ENCODE results near the gene LAMP2.
"Not testable (repeated sequence)": the region's sequence is repeated elsewhere in the genome, so short reads cannot be mapped to it uniquely, and the experiment has no call there.

The LAMP2 gene

DNA sequence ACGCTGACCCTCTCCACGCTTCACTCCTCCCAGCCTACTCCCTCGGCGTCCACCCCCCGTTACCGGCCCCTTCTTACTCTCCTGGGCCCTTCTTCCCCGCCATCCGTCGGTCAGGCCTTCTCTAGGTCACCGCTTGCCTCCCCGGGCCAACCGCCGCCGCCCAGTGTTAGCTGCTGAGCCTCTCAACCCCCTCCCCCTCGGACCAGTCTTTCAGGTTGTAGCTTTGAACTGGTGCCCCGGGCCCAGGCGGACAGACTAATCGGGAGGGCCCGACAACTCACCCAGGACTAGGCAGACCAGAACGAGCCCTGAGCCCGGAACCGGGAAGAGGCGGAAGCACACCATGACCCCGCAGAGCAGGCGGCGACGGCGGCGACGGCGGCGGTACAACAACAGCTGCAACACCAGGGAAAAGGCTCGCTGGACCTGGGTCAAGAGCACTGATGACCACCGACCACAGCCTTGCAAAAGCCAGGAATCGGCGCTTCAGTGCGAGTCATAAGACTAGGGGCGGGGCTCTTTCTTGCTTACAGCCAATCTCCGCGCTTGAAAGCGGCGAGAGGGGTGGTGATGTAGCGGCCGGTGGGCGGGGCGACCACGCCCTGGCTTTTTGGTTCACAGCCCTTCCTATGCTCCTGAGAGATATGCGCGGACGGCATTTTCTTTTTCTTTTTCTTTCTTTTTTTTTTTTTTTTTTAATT, at the start of gene LAMP2:
Gene LAMP2 (minus strand): TSS at position 472 of the 701 bp plus-strand sequence. CDS start 127 bp downstream, at position 345.
- H3K4me1 ChIP-seq (ENCODE audit: insufficient read depth, low read length), result no peaks in the 10 kb centered on the region
- H3K9ac ChIP-seq (ENCODE audit: low read length), result peak within 1 kb of the TSS; percentile 70
- H3K9me3 ChIP-seq (ENCODE audit: low read length), result no peaks in the 10 kb centered on the region
- H3K4me3 ChIP-seq (ENCODE audit: low read depth in 1 of 2, low read length in 2 of 2), result peak within 1 kb of the TSS; percentile 63 to 91
- peak within 1 kb of the TSS; percentile 90 for H3K27ac ChIP-seq (ENCODE audit: low read depth, low read length)
- H3K36me3 ChIP-seq (ENCODE audit: insufficient read depth, low read length), result no peaks in the 10 kb centered on the region
- H3K27me3 ChIP-seq (ENCODE audit: control insufficient read depth in 1 of 2, insufficient read depth in 2 of 2, low read length in 2 of 2), result no peaks in the 10 kb centered on the region

- Histone ChIP-seq H3K36me3 (ENCODE audit: insufficient read depth, low read length) (no peaks in the 10 kb centered on the region), H3K4me3 (ENCODE audit: low read depth in 1 of 2, low read length in 2 of 2) (no peak overlapping the region), H3K27me3 (ENCODE audit: control insufficient read depth in 1 of 2, insufficient read depth in 2 of 2, low read length in 2 of 2) (no peaks in the 10 kb centered on the region), H3K27ac (ENCODE audit: low read depth, low read length) (no peak overlapping the region), H3K4me1 (ENCODE audit: insufficient read depth, low read length) (no peaks in the 10 kb centered on the region), H3K9ac (ENCODE audit: low read length) (no peak overlapping the region), H3K9me3 (ENCODE audit: low read length) (no peaks in the 10 kb centered on the region)
These were observed 48.8 kb upstream of the LAMP2 start for GRCh38 chrX:120517936-120518335.

DNA sequence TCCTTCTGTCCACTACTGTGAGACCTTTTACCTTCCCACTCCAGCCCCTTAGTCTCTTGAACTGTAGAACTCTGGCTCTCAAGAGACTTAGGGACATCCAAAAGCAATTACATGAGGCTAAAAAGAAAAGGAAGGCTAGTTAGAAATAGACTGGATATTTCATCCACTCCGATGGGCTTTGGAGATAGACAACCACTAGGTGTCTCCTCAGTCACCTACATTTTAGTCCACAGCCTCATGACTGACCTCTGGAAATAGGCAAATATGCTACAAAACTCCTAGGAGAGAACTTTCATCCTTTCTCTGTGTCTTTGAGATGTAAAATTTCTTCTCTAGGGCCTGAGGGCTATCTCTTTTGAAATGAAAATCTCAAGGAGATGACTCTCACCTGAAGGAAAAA, 45.1 kb upstream of the LAMP2 start:
- Histone ChIP-seq H3K27ac (ENCODE audit: low read depth, low read length) (no peak overlapping the region), H3K9ac (ENCODE audit: low read length) (no peak overlapping the region)

GRCh38 chrX:120512627-120513026, 43.5 kb upstream of the LAMP2 start:
- H3K4me1 ChIP-seq (ENCODE audit: insufficient read depth, low read length), result no peaks in the 10 kb centered on the region
- no peak overlapping the region for H3K27ac ChIP-seq (ENCODE audit: low read depth, low read length)
- H3K9ac ChIP-seq (ENCODE audit: low read length), result no peak overlapping the region
- no peak overlapping the region for H3K4me3 ChIP-seq (ENCODE audit: low read depth in 1 of 2, low read length in 2 of 2)
- no peaks in the 10 kb centered on the region for H3K9me3 ChIP-seq (ENCODE audit: low read length)
- H3K36me3 ChIP-seq (ENCODE audit: insufficient read depth, low read length), result no peaks in the 10 kb centered on the region
- H3K27me3 ChIP-seq (ENCODE audit: control insufficient read depth in 1 of 2, insufficient read depth in 2 of 2, low read length in 2 of 2), result no peaks in the 10 kb centered on the region

More for the DNA sequence above, 45.1 kb upstream of the LAMP2 start:
- Histone ChIP-seq H3K4me1 (ENCODE audit: insufficient read depth, low read length) (no peaks in the 10 kb centered on the region), H3K27me3 (ENCODE audit: control insufficient read depth in 1 of 2, insufficient read depth in 2 of 2, low read length in 2 of 2) (no peaks in the 10 kb centered on the region), H3K36me3 (ENCODE audit: insufficient read depth, low read length) (no peaks in the 10 kb centered on the region), H3K4me3 (ENCODE audit: low read depth in 1 of 2, low read length in 2 of 2) (no peak overlapping the region), H3K9me3 (ENCODE audit: low read length) (no peaks in the 10 kb centered on the region)

DNA sequence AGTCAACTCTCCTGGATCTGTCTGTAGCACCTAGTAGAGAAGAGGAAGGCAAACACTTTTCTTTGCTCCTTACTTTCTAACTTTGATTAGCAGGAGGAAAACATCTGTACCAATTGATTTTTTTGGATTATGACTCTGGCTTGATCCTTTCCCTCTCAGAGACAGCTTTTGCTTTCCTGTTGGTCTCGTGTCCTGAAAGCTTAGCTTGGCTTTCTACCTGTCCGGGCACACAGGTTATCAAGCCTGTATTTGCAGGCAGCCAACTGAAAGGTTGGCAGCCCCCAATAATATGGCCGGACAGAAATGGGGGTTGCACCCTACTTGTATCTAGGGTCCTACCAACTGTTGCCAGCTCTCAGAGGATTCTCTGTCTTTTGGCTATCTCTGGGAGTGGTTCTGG, 43.1 kb upstream of the LAMP2 start:
- Histone ChIP-seq H3K27me3 (ENCODE audit: control insufficient read depth in 1 of 2, insufficient read depth in 2 of 2, low read length in 2 of 2) (no peaks in the 10 kb centered on the region), H3K36me3 (ENCODE audit: insufficient read depth, low read length) (no peaks in the 10 kb centered on the region), H3K9me3 (ENCODE audit: low read length) (no peaks in the 10 kb centered on the region), H3K9ac (ENCODE audit: low read length) (no peak overlapping the region), H3K27ac (ENCODE audit: low read depth, low read length) (no peak overlapping the region), H3K4me3 (ENCODE audit: low read depth in 1 of 2, low read length in 2 of 2) (no peak overlapping the region), H3K4me1 (ENCODE audit: insufficient read depth, low read length) (no peaks in the 10 kb centered on the region)

GRCh38 chrX:120504569-120504968, 35.5 kb upstream of the LAMP2 start:
- no peaks in the 10 kb centered on the region for H3K36me3 ChIP-seq (ENCODE audit: insufficient read depth, low read length)
- H3K27me3 ChIP-seq (ENCODE audit: control insufficient read depth in 1 of 2, insufficient read depth in 2 of 2, low read length in 2 of 2), result no peaks in the 10 kb centered on the region
- H3K4me3 ChIP-seq (ENCODE audit: low read depth in 1 of 2, low read length in 2 of 2), result no peak overlapping the region
- H3K27ac ChIP-seq (ENCODE audit: low read depth, low read length), result no peak overlapping the region
- no peaks in the 10 kb centered on the region for H3K9me3 ChIP-seq (ENCODE audit: low read length)
- no peaks in the 10 kb centered on the region for H3K4me1 ChIP-seq (ENCODE audit: insufficient read depth, low read length)
- H3K9ac ChIP-seq (ENCODE audit: low read length), result no peak overlapping the region

DNA sequence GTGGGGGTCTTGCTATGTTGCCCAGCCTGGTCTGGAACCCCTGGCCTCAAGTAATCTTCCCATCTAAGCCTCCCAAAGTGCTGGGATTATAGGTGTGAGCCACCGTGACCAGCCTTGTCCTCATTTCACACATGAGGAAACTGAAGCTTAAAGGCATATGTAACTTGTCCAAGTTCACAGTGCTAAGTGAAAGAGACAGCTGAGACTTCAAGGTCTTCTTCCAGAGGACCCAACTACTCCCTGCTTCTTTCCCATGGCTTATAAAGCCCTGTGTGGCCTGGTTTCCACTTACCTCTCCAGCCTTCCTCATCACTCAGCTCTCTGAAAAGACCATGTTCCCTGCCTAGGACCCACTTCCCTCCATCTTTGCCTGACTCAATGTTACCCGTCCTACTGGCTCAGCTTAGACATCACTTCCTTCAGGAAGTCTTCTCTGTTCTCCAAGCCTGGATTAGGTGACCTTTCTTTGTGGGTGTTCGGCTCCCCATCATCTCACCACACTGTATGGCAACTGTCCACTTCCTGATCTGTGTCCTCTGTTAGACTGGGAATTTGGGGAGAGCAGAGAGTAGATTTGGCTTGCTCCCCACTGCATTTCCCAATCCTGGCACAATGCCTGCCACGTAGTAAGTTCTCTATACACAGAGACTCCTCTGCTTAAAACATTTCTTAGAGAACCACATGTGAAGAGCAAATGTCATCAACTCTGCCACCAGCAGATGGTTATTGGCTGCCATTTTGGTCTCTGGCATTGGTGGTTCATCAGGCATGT, 30.4 kb upstream of the LAMP2 start:
- Histone ChIP-seq H3K9ac (ENCODE audit: low read length) (no peak overlapping the region), H3K36me3 (ENCODE audit: insufficient read depth, low read length) (no peaks in the 10 kb centered on the region), H3K9me3 (ENCODE audit: low read length) (no peaks in the 10 kb centered on the region), H3K4me1 (ENCODE audit: insufficient read depth, low read length) (no peaks in the 10 kb centered on the region), H3K27me3 (ENCODE audit: control insufficient read depth in 1 of 2, insufficient read depth in 2 of 2, low read length in 2 of 2) (peaks cover 0 to 3% of the 10 kb centered on the region in 2 donors), H3K4me3 (ENCODE audit: low read depth in 1 of 2, low read length in 2 of 2) (no peak overlapping the region), H3K27ac (ENCODE audit: low read depth, low read length) (no peak overlapping the region)

- H3K27ac ChIP-seq (ENCODE audit: low read depth, low read length); H3K9ac ChIP-seq (ENCODE audit: low read length); H3K36me3 ChIP-seq (ENCODE audit: insufficient read depth, low read length); H3K27me3 ChIP-seq (ENCODE audit: control insufficient read depth in 1 of 2, insufficient read depth in 2 of 2, low read length in 2 of 2); H3K9me3 ChIP-seq (ENCODE audit: low read length); H3K4me1 ChIP-seq (ENCODE audit: insufficient read depth, low read length); H3K4me3 ChIP-seq (ENCODE audit: low read depth in 1 of 2, low read length in 2 of 2): not testable (repeated sequence)
These were observed 21.0 kb upstream of the LAMP2 start for GRCh38 chrX:120490119-120490518.

- no peak overlapping the region for H3K4me3 ChIP-seq (ENCODE audit: low read depth in 1 of 2, low read length in 2 of 2)
- no peak overlapping the region for H3K9ac ChIP-seq (ENCODE audit: low read length)
- H3K27ac ChIP-seq (ENCODE audit: low read depth, low read length), result no peak overlapping the region
- no peaks in the 10 kb centered on the region for H3K27me3 ChIP-seq (ENCODE audit: control insufficient read depth in 1 of 2, insufficient read depth in 2 of 2, low read length in 2 of 2)
- no peaks in the 10 kb centered on the region for H3K36me3 ChIP-seq (ENCODE audit: insufficient read depth, low read length)
- no peaks in the 10 kb centered on the region for H3K9me3 ChIP-seq (ENCODE audit: low read length)
- H3K4me1 ChIP-seq (ENCODE audit: insufficient read depth, low read length), result no peaks in the 10 kb centered on the region
These were observed 17.7 kb upstream of the LAMP2 start for GRCh38 chrX:120486786-120487185.

GRCh38 chrX:120485638-120486520, 16.8 kb upstream of the LAMP2 start:
- Histone ChIP-seq H3K36me3 (ENCODE audit: insufficient read depth, low read length) (no peaks in the 10 kb centered on the region), H3K9me3 (ENCODE audit: low read length) (no peaks in the 10 kb centered on the region), H3K27me3 (ENCODE audit: control insufficient read depth in 1 of 2, insufficient read depth in 2 of 2, low read length in 2 of 2) (no peaks in the 10 kb centered on the region), H3K4me3 (ENCODE audit: low read depth in 1 of 2, low read length in 2 of 2) (peak overlapping the region in 1 of 2 donors; percentile 48), H3K9ac (ENCODE audit: low read length) (no peak overlapping the region), H3K27ac (ENCODE audit: low read depth, low read length) (peak overlapping the region; percentile 66), H3K4me1 (ENCODE audit: insufficient read depth, low read length) (no peaks in the 10 kb centered on the region)

DNA sequence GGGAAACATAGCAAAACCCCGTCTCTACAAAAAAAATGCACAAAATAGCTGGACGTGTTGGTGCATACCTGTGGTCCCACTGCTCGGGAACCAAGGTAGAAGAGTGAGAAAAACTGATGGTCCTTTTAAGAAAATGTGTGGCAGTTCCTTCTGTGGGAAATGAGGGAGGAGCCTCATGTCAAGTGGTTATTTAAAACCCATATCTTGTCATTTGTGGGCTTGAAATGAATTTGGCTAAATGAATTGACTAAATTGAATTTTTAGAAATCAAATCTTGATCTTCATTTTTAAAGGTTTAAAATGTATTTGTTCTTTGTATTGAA, 16.2 kb upstream of the LAMP2 start:
- Histone ChIP-seq H3K4me1 (ENCODE audit: insufficient read depth, low read length) (no peaks in the 10 kb centered on the region), H3K9ac (ENCODE audit: low read length) (no peak overlapping the region), H3K27me3 (ENCODE audit: control insufficient read depth in 1 of 2, insufficient read depth in 2 of 2, low read length in 2 of 2) (no peaks in the 10 kb centered on the region), H3K9me3 (ENCODE audit: low read length) (no peaks in the 10 kb centered on the region), H3K27ac (ENCODE audit: low read depth, low read length) (peak overlapping the region; percentile 66), H3K4me3 (ENCODE audit: low read depth in 1 of 2, low read length in 2 of 2) (peak overlapping the region in 1 of 2 donors; percentile 48), H3K36me3 (ENCODE audit: insufficient read depth, low read length) (no peaks in the 10 kb centered on the region)
